Testis (tissue), 2 donors: ENCODE data around the gene TENT4A.

Experiments
- POLR2A ChIP-seq: fragments of 450-650 bp; IDR thresholded peaks from one replicate; pipeline ENCODE4 v1.6.1; 2017; ENCODE audit warnings: antibody characterized with exemption, mild to moderate bottlenecking, moderate library complexity
- TF ChIP-seq, protein P1 (sequence below), 3 experiments: fragments of 450-650 bp in 2 of 3; fragments of 200-600 bp in 1 of 3; sonication (generic) in 1 of 3; IDR thresholded peaks; one replicate each; pipeline ENCODE4 v1.5.1; 2016 to 2019; ENCODE audit warnings: antibody characterized with exemption in 3 of 3, mild to moderate bottlenecking in 2 of 3, moderate library complexity in 1 of 3

DNA sequence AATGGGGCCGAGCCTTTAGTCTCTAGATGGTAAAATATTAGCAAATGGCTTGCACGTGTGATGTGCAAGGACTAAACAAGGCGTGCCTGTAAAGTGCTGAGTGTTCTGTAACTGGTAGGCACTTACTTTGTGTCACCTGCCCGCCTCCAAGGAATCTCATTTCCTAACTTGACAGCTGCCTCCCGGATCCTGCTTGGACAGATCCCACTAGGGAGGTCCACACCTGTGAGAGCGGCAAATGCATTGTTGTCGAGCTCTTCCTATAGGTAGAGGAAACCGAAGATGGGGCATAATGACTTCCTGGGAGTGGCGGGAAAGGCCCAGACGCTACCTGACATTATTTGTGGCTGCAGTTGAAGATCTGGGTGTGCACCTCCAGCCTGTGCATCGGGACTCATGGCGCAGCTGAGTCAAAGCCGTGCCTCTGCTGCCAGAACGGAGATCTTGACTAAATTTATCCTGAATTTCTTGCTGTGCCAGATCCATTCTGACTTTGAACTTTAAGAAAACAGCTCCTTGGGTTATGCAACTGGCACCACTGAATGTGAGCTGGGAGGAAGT is 79.8 kb downstream of the TENT4A start:
- TF ChIP-seq, protein P1, sequence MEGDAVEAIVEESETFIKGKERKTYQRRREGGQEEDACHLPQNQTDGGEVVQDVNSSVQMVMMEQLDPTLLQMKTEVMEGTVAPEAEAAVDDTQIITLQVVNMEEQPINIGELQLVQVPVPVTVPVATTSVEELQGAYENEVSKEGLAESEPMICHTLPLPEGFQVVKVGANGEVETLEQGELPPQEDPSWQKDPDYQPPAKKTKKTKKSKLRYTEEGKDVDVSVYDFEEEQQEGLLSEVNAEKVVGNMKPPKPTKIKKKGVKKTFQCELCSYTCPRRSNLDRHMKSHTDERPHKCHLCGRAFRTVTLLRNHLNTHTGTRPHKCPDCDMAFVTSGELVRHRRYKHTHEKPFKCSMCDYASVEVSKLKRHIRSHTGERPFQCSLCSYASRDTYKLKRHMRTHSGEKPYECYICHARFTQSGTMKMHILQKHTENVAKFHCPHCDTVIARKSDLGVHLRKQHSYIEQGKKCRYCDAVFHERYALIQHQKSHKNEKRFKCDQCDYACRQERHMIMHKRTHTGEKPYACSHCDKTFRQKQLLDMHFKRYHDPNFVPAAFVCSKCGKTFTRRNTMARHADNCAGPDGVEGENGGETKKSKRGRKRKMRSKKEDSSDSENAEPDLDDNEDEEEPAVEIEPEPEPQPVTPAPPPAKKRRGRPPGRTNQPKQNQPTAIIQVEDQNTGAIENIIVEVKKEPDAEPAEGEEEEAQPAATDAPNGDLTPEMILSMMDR (IDR thresholded peaks at IDR 0.05), result no peak
- no peak for TF ChIP-seq POLR2A
